Pancreas (tissue), 10 donors: ENCODE results near the gene PELO. TPM values are rescaled to one million over a fixed set of nuclear protein-coding genes. Genes with fewer than 3 reads are reported as not detected.
A peak's percentile ranks its signal among the peaks of the same experiment; 100 is the strongest.

ENCODE experiments used
- ATAC-seq, 4 donors: fragments of 200-7000 bp; cut with Tn5 transposase; one replicate each; pipeline versions ENCODE4 v1.8.0 to v1.9.1; 2020; ENCODE audit warnings: mild to moderate bottlenecking in 4 of 4, moderate library complexity in 4 of 4
- DNase-seq, 6 donors: peaks; one replicate each; pipeline ENCODE4 v3.0.0-alpha.2; 2020
- FAIRE-seq: peaks from 2 replicates; lab custom pipeline; 2012; peaks lifted over from hg19 to GRCh38; lab: Jason Lieb, UNC
- H3K27ac ChIP-seq, 4 donors: fragments of 200-600 bp; sonication (generic); 1 replicate in 3 of 4; 2 replicates in 1 of 4; pipeline versions ENCODE4 v1.5.0 to v1.8.0; 2020
- H3K27me3 ChIP-seq, 4 donors: fragments of 200-600 bp; one replicate each; pipeline ENCODE4 v1.8.0; 2021
- H3K36me3 ChIP-seq, 3 donors: fragments of 200-600 bp; sonication (generic) in 1 of 3; one replicate each; pipeline versions ENCODE4 v1.5.0 to v1.8.0; 2020 to 2021
- H3K4me1 ChIP-seq, 3 donors: fragments of 200-600 bp; one replicate each; pipeline ENCODE4 v1.8.0; 2021
- H3K4me3 ChIP-seq, 4 donors: fragments of 200-600 bp; sonication (generic) in 2 of 4; one replicate each; pipeline versions ENCODE4 v1.5.0 to v1.8.0; 2020 to 2021
- H3K9me3 ChIP-seq, 4 donors: fragments of 200-600 bp; one replicate each; pipeline ENCODE4 v1.8.0; 2021
- WGBS, 2 donors: extraction: QIAGEN DNeasy Blood & Tissue Kit; methylation state at CpG; one replicate each; pipeline ENCODE4 v1.1.7; 2013; 5-methylcytosine and 5-hydroxymethylcytosine counted together
- intact Hi-C, 3 donors: fragments of 100-400 bp; cut with DNase I; formaldehyde crosslinking; loops; one replicate each; pipeline versions ENCODE4 v1.11.1 to v1.14.2; 2022
- polyA plus RNA-seq, 2 donors: library from polyadenylated mRNA; stranded (reverse); fragments of 200-250 nt; gene quantifications; one replicate each; pipeline ENCODE4 v1.2.3, GENCODE V29; 2013
- total RNA-seq, 6 donors: library from RNA; stranded (reverse); fragmentation: NEBNext Ultra II Directional in 4 of 6; extraction: Animal tissue kit (Norgen Biotek cat#: 25700) in 4 of 6; gene quantifications; one replicate each; pipeline versions ENCODE4 v1.2.1 to v1.2.4, GENCODE V29; 2021 to 2023
- TF ChIP-seq, protein P1 (sequence below), 4 donors: fragments of 200-600 bp; sonication (generic) in 3 of 4; IDR thresholded peaks; one replicate each; pipeline versions ENCODE4 v1.5.0 to v1.8.0; 2021; ENCODE audit warnings: antibody characterized with exemption in 4 of 4
- donor health status: healthy with polysubstance abuse.
- donor health status: DM: no; HTN: no; CAD: no; lungs with moderate emphysema.
- donor health status: DM: no; HTN: no; CAD: no.
- donor health status: control.
- donor health status: control.
- donor health status: Bipolar disorder and iron deficiency.
- donor health status: DM: yes; HTN: yes; CAD: no.
- donor health status: DM: no; HTN: no; CAD: no.
- donor health status: DM: no; HTN: no; CAD: no.
- donor health status: DM: yes; HTN: yes; CAD: no.

The PELO gene
- total and polyA plus RNA-seq, 8 donors = 2.0 to 12.2 (median 7.0) TPM

DNA sequence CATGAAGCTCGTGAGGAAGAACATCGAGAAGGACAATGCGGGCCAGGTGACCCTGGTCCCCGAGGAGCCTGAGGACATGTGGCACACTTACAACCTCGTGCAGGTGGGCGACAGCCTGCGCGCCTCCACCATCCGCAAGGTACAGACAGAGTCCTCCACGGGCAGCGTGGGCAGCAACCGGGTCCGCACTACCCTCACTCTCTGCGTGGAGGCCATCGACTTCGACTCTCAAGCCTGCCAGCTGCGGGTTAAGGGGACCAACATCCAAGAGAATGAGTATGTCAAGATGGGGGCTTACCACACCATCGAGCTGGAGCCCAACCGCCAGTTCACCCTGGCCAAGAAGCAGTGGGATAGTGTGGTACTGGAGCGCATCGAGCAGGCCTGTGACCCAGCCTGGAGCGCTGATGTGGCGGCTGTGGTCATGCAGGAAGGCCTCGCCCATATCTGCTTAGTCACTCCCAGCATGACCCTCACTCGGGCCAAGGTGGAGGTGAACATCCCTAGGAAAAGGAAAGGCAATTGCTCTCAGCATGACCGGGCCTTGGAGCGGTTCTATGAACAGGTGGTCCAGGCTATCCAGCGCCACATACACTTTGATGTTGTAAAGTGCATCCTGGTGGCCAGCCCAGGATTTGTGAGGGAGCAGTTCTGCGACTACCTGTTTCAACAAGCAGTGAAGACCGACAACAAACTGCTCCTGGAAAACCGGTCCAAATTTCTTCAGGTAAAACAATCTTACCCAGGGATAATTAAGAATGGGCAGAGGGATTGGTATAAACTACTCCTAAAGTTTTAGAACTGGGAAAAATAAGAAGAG lies 12.9 kb downstream of the PELO start:
- H3K9me3 ChIP-seq = no peaks in the 10 kb centered on the region
- peaks cover 8 to 23% (median 23%) of the 10 kb centered on the region in 3 donors for H3K4me1 ChIP-seq
- WGBS, 2 donors = 1 to 2% methylated on average over 31 of the region's 31 CpGs
- no peaks in the 10 kb centered on the region for H3K36me3 ChIP-seq
- DNase-seq (peak; percentile 58 to 77 (median 71)), ATAC-seq (peak; percentile 75 to 87 (median 78)), FAIRE-seq (no peak)
- peak overlapping the region; percentile 52 to 75 (median 66) for H3K4me3 ChIP-seq
- intact Hi-C loops = no loop called here
- TF ChIP-seq, protein P1, sequence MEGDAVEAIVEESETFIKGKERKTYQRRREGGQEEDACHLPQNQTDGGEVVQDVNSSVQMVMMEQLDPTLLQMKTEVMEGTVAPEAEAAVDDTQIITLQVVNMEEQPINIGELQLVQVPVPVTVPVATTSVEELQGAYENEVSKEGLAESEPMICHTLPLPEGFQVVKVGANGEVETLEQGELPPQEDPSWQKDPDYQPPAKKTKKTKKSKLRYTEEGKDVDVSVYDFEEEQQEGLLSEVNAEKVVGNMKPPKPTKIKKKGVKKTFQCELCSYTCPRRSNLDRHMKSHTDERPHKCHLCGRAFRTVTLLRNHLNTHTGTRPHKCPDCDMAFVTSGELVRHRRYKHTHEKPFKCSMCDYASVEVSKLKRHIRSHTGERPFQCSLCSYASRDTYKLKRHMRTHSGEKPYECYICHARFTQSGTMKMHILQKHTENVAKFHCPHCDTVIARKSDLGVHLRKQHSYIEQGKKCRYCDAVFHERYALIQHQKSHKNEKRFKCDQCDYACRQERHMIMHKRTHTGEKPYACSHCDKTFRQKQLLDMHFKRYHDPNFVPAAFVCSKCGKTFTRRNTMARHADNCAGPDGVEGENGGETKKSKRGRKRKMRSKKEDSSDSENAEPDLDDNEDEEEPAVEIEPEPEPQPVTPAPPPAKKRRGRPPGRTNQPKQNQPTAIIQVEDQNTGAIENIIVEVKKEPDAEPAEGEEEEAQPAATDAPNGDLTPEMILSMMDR (IDR thresholded peaks at IDR 0.05) = no peak
- peak overlapping the region; percentile 82 to 93 (median 88) for H3K27ac ChIP-seq
- H3K27me3 ChIP-seq = no peaks in the 10 kb centered on the region

DNA sequence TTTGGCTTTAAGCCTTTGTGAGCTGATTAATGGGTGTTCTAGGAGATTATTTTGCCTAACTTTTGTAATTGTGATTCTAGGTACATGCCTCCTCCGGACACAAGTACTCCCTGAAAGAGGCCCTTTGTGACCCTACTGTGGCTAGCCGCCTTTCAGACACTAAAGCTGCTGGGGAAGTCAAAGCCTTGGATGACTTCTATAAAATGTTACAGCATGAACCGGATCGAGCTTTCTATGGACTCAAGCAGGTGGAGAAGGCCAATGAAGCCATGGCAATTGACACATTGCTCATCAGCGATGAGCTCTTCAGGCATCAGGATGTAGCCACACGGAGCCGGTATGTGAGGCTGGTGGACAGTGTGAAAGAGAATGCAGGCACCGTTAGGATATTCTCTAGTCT lies 13.6 kb downstream of the PELO start:
- Histone ChIP-seq H3K4me3 (peak overlapping the region; percentile 52 to 75 (median 66)), H3K36me3 (no peaks in the 10 kb centered on the region), H3K27me3 (no peaks in the 10 kb centered on the region), H3K9me3 (no peaks in the 10 kb centered on the region), H3K4me1 (peaks cover 8 to 23% (median 23%) of the 10 kb centered on the region in 3 donors), H3K27ac (peak overlapping the region in 3 of 4 donors; percentile 87 to 93 (median 88))
- ATAC-seq (no peak), FAIRE-seq (no peak), DNase-seq (no peak)
- intact Hi-C loops = no loop called here
- 26% methylated on average over 8 of the region's 8 CpGs for WGBS, 2 donors
- TF ChIP-seq, protein P1 (IDR thresholded peaks at IDR 0.05) = no peak

DNA sequence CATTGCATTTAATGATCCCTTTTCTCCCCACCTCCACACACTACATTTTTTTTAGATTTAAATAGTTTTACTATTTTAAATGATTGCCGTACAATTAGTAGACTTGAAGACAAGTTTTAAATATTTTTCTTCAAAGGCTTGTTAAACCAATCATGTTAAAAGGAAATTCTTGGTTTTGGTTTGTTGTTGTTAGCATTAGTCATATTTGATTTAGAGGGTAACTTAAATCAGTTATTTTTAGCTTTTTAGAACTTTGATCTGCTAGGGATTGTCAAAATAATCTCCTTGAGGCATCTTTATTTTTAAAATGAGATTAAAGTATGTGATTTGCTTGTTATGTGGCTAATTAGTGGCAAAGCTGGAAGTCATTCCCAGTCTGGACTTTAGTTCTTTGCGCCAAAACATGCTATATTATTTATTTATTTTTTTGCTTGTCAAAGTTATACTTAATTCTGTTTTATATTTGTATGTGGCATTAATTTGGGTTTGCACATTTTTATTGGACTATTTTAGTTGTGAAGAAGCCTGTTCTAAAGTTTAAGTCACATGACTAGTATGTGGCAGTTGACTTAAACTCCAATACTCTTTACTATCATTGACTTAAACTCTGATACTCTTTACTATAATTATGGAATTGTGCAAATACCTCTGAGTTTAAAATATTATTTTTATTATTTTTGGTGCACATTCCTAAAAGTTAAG lies 14.7 kb downstream of the PELO start:
- Histone ChIP-seq H3K27me3 (no peaks in the 10 kb centered on the region), H3K27ac (no peak overlapping the region), H3K4me3 (peak overlapping the region in 3 of 4 donors; percentile 52 to 75 (median 68)), H3K4me1 (peaks cover 8 to 23% (median 23%) of the 10 kb centered on the region in 3 donors), H3K36me3 (no peaks in the 10 kb centered on the region), H3K9me3 (no peaks in the 10 kb centered on the region)
- peak; percentile 53 for FAIRE-seq
- no peak for ATAC-seq
- DNase-seq = no peak
- TF ChIP-seq, protein P1 (IDR thresholded peaks at IDR 0.05) = no peak
- intact Hi-C loops = no loop called here
- WGBS, 2 donors = 68 to 74% methylated on average over 2 of the region's 2 CpGs

DNA sequence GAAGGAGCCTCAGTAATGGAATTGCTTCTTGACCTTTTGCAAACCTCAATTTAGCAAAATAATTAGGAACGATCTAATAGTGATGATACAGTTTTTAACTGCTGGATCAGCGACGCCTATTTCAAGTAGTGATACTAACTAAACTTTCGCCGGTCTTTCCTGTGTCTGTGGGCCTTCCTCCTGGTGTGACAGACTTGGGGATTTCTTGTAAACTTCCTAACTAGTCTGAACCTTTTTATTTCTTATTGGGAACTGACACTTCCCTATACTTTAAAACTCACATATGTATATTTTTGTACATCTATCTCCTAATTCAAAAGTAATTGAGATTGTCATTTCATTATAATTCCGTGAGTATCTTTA lies 15.2 kb downstream of the PELO start:
- TF ChIP-seq, protein P1 (IDR thresholded peaks at IDR 0.05) = no peak
- Histone ChIP-seq H3K27me3 (no peaks in the 10 kb centered on the region), H3K4me3 (peak overlapping the region in 2 of 4 donors; percentile 68 to 75), H3K27ac (no peak overlapping the region), H3K9me3 (no peaks in the 10 kb centered on the region), H3K4me1 (peaks cover 8 to 23% (median 23%) of the 10 kb centered on the region in 3 donors), H3K36me3 (no peaks in the 10 kb centered on the region)
- ATAC-seq = no peak
- intact Hi-C loops = no loop called here
- FAIRE-seq = no peak
- WGBS, 2 donors = 66 to 69% methylated on average over 6 of the region's 6 CpGs
- DNase-seq = no peak
